Progenitor cell of endocrine pancreas (in vitro differentiated cells): ENCODE measurements around the gene KIAA1755. TPM values are rescaled to one million over a fixed set of nuclear protein-coding genes. Genes with fewer than 3 reads are reported as not detected.

Source experiments
- DNase-seq: peaks from one replicate; pipeline ENCODE4 v3.0.0; 2021; ENCODE audit warnings: low spot score; ENCODE audit not compliant: unreplicated experiment
- H3K27ac Mint-ChIP-seq: 2 replicates; pipeline ENCODE4 v1.8.0; 2021; ENCODE audit warnings: mild to moderate bottlenecking, moderate library complexity, mixed read lengths
- H3K27me3 Mint-ChIP-seq: 2 replicates; pipeline ENCODE4 v1.8.0; 2021; ENCODE audit warnings: mixed read lengths
- H3K36me3 Mint-ChIP-seq: 2 replicates; pipeline ENCODE4 v1.8.0; 2022; ENCODE audit warnings: mixed read lengths; ENCODE audit not compliant: insufficient read depth
- H3K4me1 Mint-ChIP-seq: 2 replicates; pipeline ENCODE4 v1.8.0; 2021; ENCODE audit warnings: low read depth, mixed read lengths
- H3K4me3 Mint-ChIP-seq: 2 replicates; pipeline ENCODE4 v1.8.0; 2021; ENCODE audit warnings: low read depth, mild to moderate bottlenecking, moderate library complexity, mixed read lengths
- H3K9me3 Mint-ChIP-seq: 2 replicates; pipeline ENCODE4 v1.8.0; 2021; ENCODE audit warnings: low read depth, mixed read lengths
- CTCF ChIP-seq: fragments of 200-600 bp; sonication (generic); IDR thresholded peaks from one replicate; pipeline ENCODE4 v1.5.0; 2021; ENCODE audit warnings: antibody characterized with exemption, mild to moderate bottlenecking; ENCODE audit not compliant: unreplicated experiment
- total RNA-seq: library from RNA; stranded (reverse); gene quantifications from 2 replicates; pipeline ENCODE4 v1.2.1, GENCODE V29; 2021

Gene KIAA1755
- total RNA-seq, 1 donor from 2014 or later = 0.29 TPM

- H3K36me3 Mint-ChIP-seq = no peaks in the 10 kb centered on the region
- peaks cover 5% of the 10 kb centered on the region for H3K4me1 Mint-ChIP-seq
- H3K9me3 Mint-ChIP-seq = no peaks in the 10 kb centered on the region
- peaks cover 9% of the 10 kb centered on the region for H3K27me3 Mint-ChIP-seq
- peak within 1 kb of the TSS; percentile 78 for H3K27ac Mint-ChIP-seq
- peak; percentile 87 for TF ChIP-seq CTCF
- DNase-seq = peak; percentile 67
- peak within 1 kb of the TSS; percentile 50 for H3K4me3 Mint-ChIP-seq
Observed at GRCh38 chr20:38165089-38165965, 95.2 kb downstream of the KIAA1755 start, which contains the start of gene TGM2. Gene TGM2, minus strand, starts transcription at chr20:38165270. Its CDS starts 72 bp downstream, at chr20:38165198.

GRCh38 chr20:38164624-38165088 is 95.9 kb downstream of the KIAA1755 start:
- no peak for TF ChIP-seq CTCF
- H3K27ac Mint-ChIP-seq = no peak overlapping the region
- peaks cover 9% of the 10 kb centered on the region for H3K27me3 Mint-ChIP-seq
- no peaks in the 10 kb centered on the region for H3K9me3 Mint-ChIP-seq
- no peak for DNase-seq
- no peaks in the 10 kb centered on the region for H3K36me3 Mint-ChIP-seq
- peak overlapping the region; percentile 50 for H3K4me3 Mint-ChIP-seq
- peaks cover 5% of the 10 kb centered on the region for H3K4me1 Mint-ChIP-seq

DNA sequence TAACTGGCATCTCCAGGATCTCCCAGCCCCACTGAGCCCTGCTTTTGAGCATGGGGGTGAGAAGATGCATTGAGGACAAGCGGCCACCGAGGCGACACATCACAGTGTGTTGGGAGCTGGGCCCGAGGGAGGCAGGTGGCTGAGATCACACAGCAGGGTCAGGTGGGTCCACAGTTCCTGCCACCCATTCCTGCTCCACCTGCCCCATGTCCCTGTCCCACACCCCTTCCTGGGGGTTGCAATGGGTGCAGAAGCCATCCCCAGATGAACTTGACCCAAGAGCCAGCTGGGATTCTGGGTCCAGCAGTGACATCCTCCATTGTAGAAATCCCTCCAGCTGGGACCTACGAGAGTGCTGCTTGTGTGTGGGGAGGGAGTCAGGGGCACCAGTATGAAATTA is 96.5 kb downstream of the KIAA1755 start:
- Mint-ChIP-seq H3K4me1 (peaks cover 7% of the 10 kb centered on the region), H3K27me3 (peaks cover 9% of the 10 kb centered on the region), H3K27ac (no peak overlapping the region), H3K4me3 (no peak overlapping the region), H3K9me3 (no peaks in the 10 kb centered on the region), H3K36me3 (no peaks in the 10 kb centered on the region)
- TF ChIP-seq CTCF = no peak
- no peak for DNase-seq

DNA sequence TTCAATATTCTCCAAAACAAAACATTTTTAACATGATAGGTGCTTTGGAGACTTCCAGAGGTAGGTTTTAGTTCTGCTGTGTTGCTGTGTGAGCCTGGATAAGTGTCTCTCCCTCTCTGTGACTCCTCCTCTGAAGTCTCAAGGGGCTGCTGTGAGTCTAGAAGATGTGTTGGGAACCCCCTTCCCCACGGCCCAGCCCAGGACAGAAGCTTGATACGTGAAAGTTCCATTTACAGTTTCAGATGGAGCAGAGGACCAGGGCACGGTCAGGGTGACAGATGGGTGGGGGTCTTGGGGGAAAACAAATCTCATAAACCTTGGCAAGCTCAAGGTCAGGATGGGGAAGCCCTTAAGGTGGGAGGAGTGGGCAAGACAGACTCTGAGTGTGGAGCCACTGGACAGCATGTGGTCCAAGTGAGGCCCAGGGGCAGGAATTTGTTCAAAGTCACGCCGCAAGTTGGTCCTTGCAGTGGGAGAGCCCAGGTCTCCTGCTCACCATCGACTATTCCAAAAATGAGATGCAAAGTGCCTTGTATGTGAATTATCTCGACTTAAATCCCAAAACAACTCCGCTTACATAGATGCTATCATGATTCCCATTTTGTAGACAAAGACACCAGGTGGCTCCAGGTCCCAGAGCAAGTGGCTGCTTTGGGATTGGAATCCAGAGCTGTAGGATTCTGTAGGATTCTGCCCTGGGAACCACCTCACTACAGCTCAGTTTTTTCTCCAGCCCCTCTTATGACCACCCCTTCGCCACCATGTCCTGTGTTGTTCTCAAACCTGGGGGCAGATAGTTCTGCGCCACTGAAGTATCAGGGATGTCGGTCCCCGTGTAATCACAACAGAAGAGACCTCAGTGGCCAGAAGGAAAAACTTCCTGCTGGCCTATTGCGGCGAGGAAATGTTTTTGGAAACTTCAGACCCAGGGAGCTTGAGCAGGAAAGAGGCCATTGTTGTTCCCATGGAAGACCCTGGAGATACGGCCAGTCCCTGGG is 97.4 kb downstream of the KIAA1755 start:
- Mint-ChIP-seq H3K4me1 (peaks cover 12% of the 10 kb centered on the region), H3K36me3 (no peaks in the 10 kb centered on the region), H3K4me3 (no peak overlapping the region), H3K9me3 (no peaks in the 10 kb centered on the region), H3K27me3 (peaks cover 9% of the 10 kb centered on the region), H3K27ac (no peak overlapping the region)
- no peak for TF ChIP-seq CTCF
- no peak for DNase-seq

DNA sequence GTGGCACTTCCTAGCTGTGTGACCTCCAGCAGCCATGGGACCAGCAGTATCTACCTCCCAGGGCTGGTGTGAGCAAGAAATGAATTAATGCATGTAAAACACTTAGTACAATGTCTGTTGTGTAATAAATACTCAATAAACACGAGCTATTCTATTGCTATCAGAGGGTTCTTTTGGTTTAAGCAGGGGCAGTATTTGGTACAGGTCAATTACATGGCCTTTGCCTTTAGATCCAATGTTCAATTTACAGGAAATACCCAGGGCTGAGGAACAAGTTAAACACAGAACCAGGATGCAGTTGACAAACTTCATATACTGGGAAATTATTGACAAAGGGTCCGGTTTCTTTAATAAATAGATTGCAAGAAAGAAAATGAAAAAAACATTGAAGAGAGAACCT is 98.4 kb downstream of the KIAA1755 start:
- H3K27me3 Mint-ChIP-seq = peaks cover 9% of the 10 kb centered on the region
- H3K4me3 Mint-ChIP-seq = no peak overlapping the region
- H3K36me3 Mint-ChIP-seq = no peaks in the 10 kb centered on the region
- no peak for DNase-seq
- TF ChIP-seq CTCF = no peak
- H3K4me1 Mint-ChIP-seq = peaks cover 12% of the 10 kb centered on the region
- H3K9me3 Mint-ChIP-seq = no peaks in the 10 kb centered on the region
- no peak overlapping the region for H3K27ac Mint-ChIP-seq
